GM18498 (cell line): ENCODE results near the gene SDC3.

ENCODE experiments used
- ATAC-seq: cut with Tn5 transposase; IDR thresholded peaks from one replicate; pipeline ENCODE4 v1.9.1; 2021; ENCODE audit warnings: mild to moderate bottlenecking, moderate library complexity; ENCODE audit not compliant: unreplicated experiment

Gene SDC3

GRCh38 chr1:30905916-30906620, 2.5 kb downstream of the SDC3 start:
- ATAC-seq, result no peak

GRCh38 chr1:30905403-30905802, 3.2 kb downstream of the SDC3 start:
- no peak for ATAC-seq

- ATAC-seq, result no peak
Observed at GRCh38 chr1:30904962-30905335, 3.6 kb downstream of the SDC3 start.

GRCh38 chr1:30904191-30904961, 4.2 kb downstream of the SDC3 start:
- ATAC-seq, result no peak

GRCh38 chr1:30903343-30904034, 5.1 kb downstream of the SDC3 start:
- no peak for ATAC-seq

GRCh38 chr1:30902593-30903290, 5.8 kb downstream of the SDC3 start:
- no peak for ATAC-seq

GRCh38 chr1:30901798-30902581, 6.6 kb downstream of the SDC3 start:
- ATAC-seq, result no peak

- no peak for ATAC-seq
Observed at GRCh38 chr1:30900931-30901560, 7.5 kb downstream of the SDC3 start.

- no peak for ATAC-seq
Observed at GRCh38 chr1:30900486-30900885, 8.1 kb downstream of the SDC3 start.

- no peak for ATAC-seq
Observed at GRCh38 chr1:30899577-30900389, 8.8 kb downstream of the SDC3 start.

- no peak for ATAC-seq
Observed at GRCh38 chr1:30898031-30898815, 10.3 kb downstream of the SDC3 start.

- ATAC-seq, result no peak
Observed at GRCh38 chr1:30896905-30897304, 11.7 kb downstream of the SDC3 start.

- no peak for ATAC-seq
Observed at GRCh38 chr1:30895944-30896660, 12.5 kb downstream of the SDC3 start.

GRCh38 chr1:30895382-30895943, 13.1 kb downstream of the SDC3 start:
- ATAC-seq, result no peak

- no peak for ATAC-seq
Observed at GRCh38 chr1:30894508-30894973, 14.0 kb downstream of the SDC3 start.

- ATAC-seq, result no peak
Observed at GRCh38 chr1:30893776-30894507, 14.6 kb downstream of the SDC3 start.

GRCh38 chr1:30892671-30893073, 15.9 kb downstream of the SDC3 start:
- no peak for ATAC-seq
